Mesendoderm (in vitro differentiated cells): ENCODE results near the gene KRTAP10-12.

Experiments used
- DNase-seq: peaks from one replicate; pipeline ENCODE4 v3.0.0; 2013
- H2AK5ac ChIP-seq: 2 replicates; pipeline ENCODE4 v1.6.1; 2013; ENCODE audit warnings: low read length, inconsistent platforms
- H2BK120ac ChIP-seq: 2 replicates; pipeline ENCODE4 v1.6.1; 2013; ENCODE audit warnings: low read depth, mild to moderate bottlenecking, low read length, moderate library complexity, mixed read lengths
- H2BK15ac ChIP-seq: replicated peaks from 2 replicates; pipeline ENCODE4 v1.6.1; 2013; ENCODE audit warnings: low read depth, mild to moderate bottlenecking, moderate library complexity
- H2BK5ac ChIP-seq: 2 replicates; pipeline ENCODE4 v1.6.1; 2013; ENCODE audit warnings: low read length, inconsistent platforms
- H3K18ac ChIP-seq: 2 replicates; pipeline ENCODE4 v1.6.1; 2013; ENCODE audit warnings: mild to moderate bottlenecking, low read length, mixed read lengths
- H3K23ac ChIP-seq: one replicate; pipeline ENCODE4 v1.6.1; 2013; ENCODE audit warnings: low read length
- H3K27ac ChIP-seq: 2 replicates; pipeline ENCODE4 v1.5.1; 2013; ENCODE audit warnings: low read depth, mild to moderate bottlenecking, inconsistent platforms, low read length, moderate library complexity
- H3K27me3 ChIP-seq: 2 replicates; pipeline ENCODE4 v1.6.1; 2013; ENCODE audit warnings: low read length, control low read depth, mild to moderate bottlenecking, inconsistent platforms; ENCODE audit not compliant: insufficient read depth, poor library complexity
- H3K36me3 ChIP-seq: 2 replicates; pipeline ENCODE4 v1.6.1; 2013; ENCODE audit warnings: low read length, inconsistent platforms; ENCODE audit not compliant: control insufficient read depth, insufficient read depth
- H3K4ac ChIP-seq: one replicate; pipeline ENCODE4 v1.6.1; 2013; ENCODE audit warnings: low read depth, mild to moderate bottlenecking, low read length, moderate library complexity
- H3K4me1 ChIP-seq: 2 replicates; pipeline ENCODE4 v1.6.1; 2013; ENCODE audit warnings: low read depth, low read length, inconsistent platforms; ENCODE audit not compliant: control insufficient read depth
- H3K4me2 ChIP-seq: 2 replicates; pipeline ENCODE4 v1.6.1; 2013; ENCODE audit warnings: low read length
- H3K4me3 ChIP-seq: 2 replicates; pipeline ENCODE4 v1.5.1; 2013; ENCODE audit warnings: mild to moderate bottlenecking, low read length
- H3K56ac ChIP-seq: one replicate; pipeline ENCODE4 v1.6.1; 2013; ENCODE audit warnings: low read length
- H3K79me1 ChIP-seq: 2 replicates; pipeline ENCODE4 v1.6.1; 2013; ENCODE audit warnings: low read length, inconsistent platforms
- H3K79me2 ChIP-seq: 2 replicates; pipeline ENCODE4 v1.6.1; 2013; ENCODE audit warnings: mild to moderate bottlenecking, low read length; ENCODE audit not compliant: control insufficient read depth, insufficient read depth
- H3K9ac ChIP-seq: 2 replicates; pipeline ENCODE4 v1.6.1; 2013; ENCODE audit warnings: low read length, inconsistent platforms
- H4K5ac ChIP-seq: one replicate; pipeline ENCODE4 v1.6.1; 2013; ENCODE audit warnings: low read length
- H4K8ac ChIP-seq: one replicate; pipeline ENCODE4 v1.6.1; 2013; ENCODE audit warnings: low read depth, mild to moderate bottlenecking, control low read depth, low read length, moderate library complexity
- WGBS: extraction: QIAGEN DNeasy Blood & Tissue Kit; methylation state at CpG from one replicate; pipeline ENCODE4 v1.1.7; 2013; ENCODE audit warnings: low lambda C conversion rate, missing lambda C conversion rate; ENCODE audit not compliant: insufficient coverage; ENCODE audit errors: extremely low coverage; 5-methylcytosine and 5-hydroxymethylcytosine counted together

The KRTAP10-12 gene

GRCh38 chr21:44702111-44702972 lies 5.4 kb downstream of the KRTAP10-12 start:
- Histone ChIP-seq H3K4me1 (peaks cover 21% of the 10 kb centered on the region), H3K4me3 (no peak overlapping the region), H3K4ac (no peak overlapping the region), H2BK15ac (no peak overlapping the region), H3K4me2 (no peak overlapping the region), H4K5ac (no peak overlapping the region), H3K23ac (peak overlapping the region; percentile 50), H3K18ac (peak overlapping the region; percentile 42), H2AK5ac (peak overlapping the region; percentile 87), H3K56ac (peak overlapping the region; percentile 78), H2BK120ac (no peak overlapping the region), H3K79me2 (peaks cover 10% of the 10 kb centered on the region), H3K9ac (peak overlapping the region; percentile 37), H4K8ac (no peak overlapping the region), H3K79me1 (peaks cover 10% of the 10 kb centered on the region), H2BK5ac (peak overlapping the region; percentile 51), H3K27ac (no peak overlapping the region), H3K36me3 (no peaks in the 10 kb centered on the region), H3K27me3 (no peaks in the 10 kb centered on the region)
- DNase-seq, result no peak
- no CpG with 5 or more reads among the region's 22 CpGs for WGBS

DNA sequence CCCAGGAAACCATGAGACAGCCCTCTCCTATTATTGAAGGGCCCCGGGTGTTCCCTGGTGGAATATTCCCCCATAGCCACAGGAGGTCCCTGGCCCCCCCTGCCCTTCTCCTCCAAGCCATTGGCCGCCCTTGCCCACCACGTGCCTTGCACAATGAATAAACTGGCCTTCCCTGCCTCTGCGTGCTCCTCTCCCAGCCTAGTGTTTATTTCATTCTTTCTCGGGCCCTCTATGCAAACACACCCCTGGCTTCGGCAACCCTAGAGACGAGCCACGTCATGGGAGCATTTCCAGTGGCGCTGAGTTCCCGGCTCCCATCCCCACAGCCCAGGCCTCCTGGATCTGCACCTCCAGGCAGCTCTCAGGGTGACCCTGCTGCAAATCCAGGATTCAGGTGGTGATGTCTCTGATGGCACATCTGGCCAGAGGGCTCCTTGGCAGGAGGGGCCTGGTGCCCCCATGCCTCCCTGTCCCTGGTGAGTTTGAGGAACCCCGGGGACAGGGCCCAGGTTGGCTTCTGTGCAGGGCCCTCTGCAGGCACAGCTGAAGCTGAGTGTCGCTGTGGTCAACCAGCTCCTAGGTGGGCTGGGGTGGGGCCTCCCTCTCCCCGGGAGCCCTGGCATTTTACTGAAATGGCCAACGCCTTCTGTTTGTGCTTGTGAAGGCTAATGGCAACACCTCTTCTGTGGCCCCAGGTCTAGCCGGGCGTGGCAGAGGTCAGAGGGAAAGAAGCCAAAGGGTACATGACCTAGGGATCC lies 6.2 kb downstream of the KRTAP10-12 start:
- Histone ChIP-seq H3K79me2 (peaks cover 10% of the 10 kb centered on the region), H2BK15ac (no peak overlapping the region), H2BK120ac (no peak overlapping the region), H3K4ac (peak overlapping the region; percentile 79), H2BK5ac (peak overlapping the region; percentile 71), H4K5ac (no peak overlapping the region), H3K27me3 (no peaks in the 10 kb centered on the region), H2AK5ac (peak overlapping the region; percentile 87), H3K27ac (no peak overlapping the region), H4K8ac (no peak overlapping the region), H3K36me3 (no peaks in the 10 kb centered on the region), H3K18ac (peak overlapping the region; percentile 42), H3K4me2 (no peak overlapping the region), H3K56ac (peak overlapping the region; percentile 78), H3K4me3 (no peak overlapping the region), H3K79me1 (peaks cover 10% of the 10 kb centered on the region), H3K23ac (no peak overlapping the region), H3K4me1 (peaks cover 21% of the 10 kb centered on the region), H3K9ac (peak overlapping the region; percentile 52)
- DNase-seq, result no peak
- WGBS, result no CpG with 5 or more reads among the region's 16 CpGs

- Histone ChIP-seq H4K8ac (no peak overlapping the region), H3K27me3 (no peaks in the 10 kb centered on the region), H3K9ac (peak overlapping the region; percentile 52), H3K4me1 (peaks cover 23% of the 10 kb centered on the region), H2AK5ac (peak overlapping the region; percentile 87), H3K79me2 (peaks cover 10% of the 10 kb centered on the region), H2BK120ac (no peak overlapping the region), H4K5ac (no peak overlapping the region), H2BK15ac (no peak overlapping the region), H3K36me3 (no peaks in the 10 kb centered on the region), H3K4me3 (no peak overlapping the region), H3K18ac (peak overlapping the region; percentile 42), H3K56ac (peak overlapping the region; percentile 78), H3K79me1 (peaks cover 10% of the 10 kb centered on the region), H3K4ac (peak overlapping the region; percentile 93), H3K4me2 (no peak overlapping the region), H3K27ac (no peak overlapping the region), H2BK5ac (peak overlapping the region; percentile 71), H3K23ac (peak overlapping the region; percentile 92)
- DNase-seq, result no peak
- no CpG with 5 or more reads among the region's 13 CpGs for WGBS
These were observed 7.0 kb downstream of the KRTAP10-12 start for GRCh38 chr21:44703731-44704635.

- H4K8ac ChIP-seq, result no peak overlapping the region
- H3K4me1 ChIP-seq, result peaks cover 23% of the 10 kb centered on the region
- H3K4me3 ChIP-seq, result no peak overlapping the region
- peak overlapping the region; percentile 93 for H3K4ac ChIP-seq
- H3K27me3 ChIP-seq, result no peaks in the 10 kb centered on the region
- no peak for DNase-seq
- peaks cover 10% of the 10 kb centered on the region for H3K79me1 ChIP-seq
- no peak overlapping the region for H2AK5ac ChIP-seq
- no peak overlapping the region for H3K4me2 ChIP-seq
- H3K36me3 ChIP-seq, result no peaks in the 10 kb centered on the region
- H3K23ac ChIP-seq, result no peak overlapping the region
- no peak overlapping the region for H2BK15ac ChIP-seq
- WGBS, result no CpG with 5 or more reads among the region's 13 CpGs
- peak overlapping the region; percentile 52 for H3K9ac ChIP-seq
- peaks cover 10% of the 10 kb centered on the region for H3K79me2 ChIP-seq
- H3K27ac ChIP-seq, result no peak overlapping the region
- no peak overlapping the region for H4K5ac ChIP-seq
- H2BK120ac ChIP-seq, result no peak overlapping the region
- H2BK5ac ChIP-seq, result peak overlapping the region; percentile 47
- peak overlapping the region; percentile 78 for H3K56ac ChIP-seq
- H3K18ac ChIP-seq, result peak overlapping the region; percentile 42
These were observed 7.6 kb downstream of the KRTAP10-12 start for GRCh38 chr21:44704636-44705001.

- H3K79me1 ChIP-seq, result peaks cover 10% of the 10 kb centered on the region
- WGBS, result no CpG with 5 or more reads among the region's 54 CpGs
- H3K4me3 ChIP-seq, result peak overlapping the region; percentile 14
These were observed 9.2 kb downstream of the KRTAP10-12 start for GRCh38 chr21:44706026-44706705.

More at GRCh38 chr21:44706026-44706705, 9.2 kb downstream of the KRTAP10-12 start:
- H3K23ac ChIP-seq, result peak overlapping the region; percentile 100
- H4K5ac ChIP-seq, result no peak overlapping the region
- H2AK5ac ChIP-seq, result peak overlapping the region; percentile 100
- no peaks in the 10 kb centered on the region for H3K36me3 ChIP-seq
- no peak overlapping the region for H4K8ac ChIP-seq
- peak overlapping the region; percentile 99 for H3K56ac ChIP-seq
- H3K27me3 ChIP-seq, result no peaks in the 10 kb centered on the region
- no peak overlapping the region for H2BK15ac ChIP-seq
- H3K4me1 ChIP-seq, result peaks cover 26% of the 10 kb centered on the region
- H3K4ac ChIP-seq, result peak overlapping the region; percentile 64
- H3K18ac ChIP-seq, result peak overlapping the region; percentile 13
- peak overlapping the region; percentile 87 for H3K9ac ChIP-seq
- H3K79me2 ChIP-seq, result peaks cover 10% of the 10 kb centered on the region
- DNase-seq, result no peak
- peak overlapping the region; percentile 99 for H2BK5ac ChIP-seq
- no peak overlapping the region for H2BK120ac ChIP-seq
- H3K27ac ChIP-seq, result peak overlapping the region; percentile 20
- H3K4me2 ChIP-seq, result peak overlapping the region; percentile 82
